Left ventricle myocardium superior (tissue), 1 donor: ENCODE measurements around the gene TCEANC2. TPM values are rescaled to one million over a fixed set of nuclear protein-coding genes. Genes with fewer than 3 reads are reported as not detected.

Source experiments
- ATAC-seq: fragments of 200-7000 bp; cut with Tn5 transposase; one replicate; pipeline ENCODE4 v1.9.1; 2020; ENCODE audit warnings: mild to moderate bottlenecking, moderate library complexity
- DNase-seq: peaks from one replicate; pipeline ENCODE4 v3.0.0-alpha.2; 2020
- intact Hi-C: fragments of 100-400 bp; cut with micrococcal nuclease; formaldehyde crosslinking; loops from one replicate; pipeline ENCODE4 v1.11.0; 2022
- microRNA-seq: library from miRNA; unstranded; fragments of <30 nt; microRNA quantifications from one replicate; pipeline ENCODE4 v1.2.0, GENCODE V29; 2020; ENCODE audit warnings: borderline number of aligned reads
- total RNA-seq: library from RNA; stranded (reverse); fragmentation: NEBNext Ultra II Directional; extraction: Animal tissue kit (Norgen Biotek cat#: 25700); gene quantifications from one replicate; pipeline ENCODE4 v1.2.1, GENCODE V29; 2021
- donor health status: DM: no; HTN: yes; CAD: no; lungs with severe emphysema.

Gene TCEANC2
- total RNA-seq, 1 donor from 2014 or later, result 4.7 TPM

- intact Hi-C loops, result no loop called here
- no peak for ATAC-seq
- DNase-seq, result no peak
Observed at GRCh38 chr1:54152696-54153095, 99.3 kb downstream of the TCEANC2 start, which contains the start of gene CDCP2. Gene CDCP2 (minus strand): TSS chr1:54153000. CDS start chr1:54152922, 78 bp downstream.

GRCh38 chr1:54153535-54154439 lies 100.4 kb downstream of the TCEANC2 start:
- ATAC-seq, result peak; percentile 91
- intact Hi-C loops, result no loop called here

More at GRCh38 chr1:54153535-54154439, 100.4 kb downstream of the TCEANC2 start:
- DNase-seq, result peak; percentile 60

Small RNAs within 50 kb of the gene (microRNA-seq; reads per million reads assigned to microRNA genes)
- gene MIR4781, result not detected

Other genes starting within 250 kb of the TCEANC2 start
- gene NDC1, start 215.3 kb upstream of the TCEANC2 start, total RNA-seq, result 6.7 TPM
- gene YIPF1, start 163.8 kb upstream of the TCEANC2 start, total RNA-seq, result 12.5 TPM
- gene DIO1, start 159.4 kb upstream of the TCEANC2 start, total RNA-seq, result not detected
- gene IFT25, start 107.9 kb upstream of the TCEANC2 start, total RNA-seq, result 8.8 TPM
- gene LRRC42, start 107.3 kb upstream of the TCEANC2 start, total RNA-seq, result 13.2 TPM
- not detected for gene LDLRAD1, start 35.4 kb upstream of the TCEANC2 start, total RNA-seq
- gene TMEM59, start 404 bp upstream of the TCEANC2 start, total RNA-seq, result 318 TPM
- not detected for gene CDCP2, start 99.4 kb downstream of the TCEANC2 start, total RNA-seq
- gene CYB5RL, start 146.4 kb downstream of the TCEANC2 start, total RNA-seq, result 5.9 TPM
- 81.2 TPM for gene MRPL37, start 146.6 kb downstream of the TCEANC2 start, total RNA-seq